ENCODE results near the gene PTPRT.

PTPRT gene

DNA sequence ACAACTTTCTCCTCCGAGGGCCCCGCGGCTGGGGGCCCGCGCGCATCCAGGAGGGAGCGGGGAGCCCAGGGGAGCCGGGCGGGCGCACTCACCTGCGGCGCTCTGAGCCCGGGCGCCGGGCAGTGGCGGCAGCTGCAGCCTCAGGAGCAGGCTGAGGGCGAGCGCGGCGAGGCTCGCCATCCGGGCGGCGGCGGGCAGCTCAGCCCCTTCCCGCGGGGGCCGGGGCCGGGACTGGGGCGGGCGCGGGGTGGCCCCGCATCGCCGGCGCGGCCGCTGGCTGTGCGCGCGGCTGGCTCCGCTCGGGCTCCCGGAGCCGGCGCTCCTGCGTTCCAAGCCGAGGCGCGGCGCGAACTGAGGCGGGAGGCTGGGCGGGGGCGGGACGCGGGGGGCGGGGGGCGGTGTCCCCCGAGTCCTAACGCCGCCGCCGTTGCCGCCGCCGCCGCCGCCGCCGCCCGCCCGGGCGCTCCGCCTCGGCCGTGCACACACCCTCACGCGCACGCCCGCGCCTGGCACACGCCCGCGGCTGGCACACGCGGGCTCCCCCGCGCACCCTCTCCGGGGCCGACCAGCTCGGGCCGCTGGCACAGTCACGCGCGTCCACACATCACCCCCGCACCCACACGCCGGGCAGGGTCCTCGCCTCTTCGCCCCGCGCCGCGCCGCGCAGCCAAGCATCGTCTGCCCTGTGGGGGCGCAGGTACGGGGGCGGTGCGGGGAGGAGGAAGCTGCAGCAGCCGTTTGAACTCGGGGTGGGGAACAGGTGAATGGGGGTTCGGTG lies at the start of gene PTPRT:
TSS of gene PTPRT (minus strand) at position 353 of the 778 bp plus-strand sequence. CDS start at position 180, 173 bp downstream.
- DNase-seq (ENCODE audit: low read depth), result no peak

DNA sequence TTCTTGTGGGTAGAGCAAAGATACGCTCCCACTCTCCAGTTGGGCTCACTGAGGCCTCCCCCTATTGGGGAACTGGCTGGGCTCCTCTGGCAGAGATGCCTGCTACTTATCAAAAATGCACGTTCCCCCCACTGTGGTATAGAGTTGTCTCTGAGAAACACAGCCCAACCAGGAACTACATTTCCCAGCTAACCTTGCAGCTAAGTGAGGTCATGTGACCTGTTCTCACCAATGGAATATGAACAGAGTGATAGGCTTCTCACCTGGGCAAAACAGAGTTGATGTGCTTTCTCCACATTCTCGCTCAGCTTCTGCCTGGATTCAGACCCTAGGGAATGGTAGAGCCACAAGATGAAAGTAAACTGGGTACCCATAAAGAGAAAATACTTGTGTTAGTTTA lies 49.1 kb upstream of the PTPRT start:
- DNase-seq (ENCODE audit: low read depth), result no peak

DNA sequence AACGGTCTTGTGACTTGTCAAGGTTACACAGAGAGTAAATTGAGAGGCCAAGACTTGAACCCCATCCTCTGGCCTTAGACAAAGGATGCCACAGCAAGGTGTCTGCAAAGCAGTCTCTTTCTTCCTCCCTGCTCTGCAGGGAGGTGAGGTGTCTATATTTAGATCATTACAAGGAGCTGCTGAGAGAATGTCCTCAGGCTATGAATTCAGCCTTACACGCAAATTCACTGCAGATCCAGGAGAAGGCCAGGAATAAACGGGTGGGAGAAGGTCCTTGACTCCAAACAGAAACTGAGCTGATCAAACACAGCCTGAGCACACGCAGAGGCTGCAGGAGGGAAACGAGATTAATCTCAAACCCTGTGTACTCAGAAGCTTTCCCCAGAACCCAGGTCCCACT lies 48.6 kb upstream of the PTPRT start:
- no peak for DNase-seq (ENCODE audit: low read depth)

GRCh38 chr20:43237651-43238168 lies 48.0 kb upstream of the PTPRT start:
- DNase-seq (ENCODE audit: low read depth), result no peak

DNA sequence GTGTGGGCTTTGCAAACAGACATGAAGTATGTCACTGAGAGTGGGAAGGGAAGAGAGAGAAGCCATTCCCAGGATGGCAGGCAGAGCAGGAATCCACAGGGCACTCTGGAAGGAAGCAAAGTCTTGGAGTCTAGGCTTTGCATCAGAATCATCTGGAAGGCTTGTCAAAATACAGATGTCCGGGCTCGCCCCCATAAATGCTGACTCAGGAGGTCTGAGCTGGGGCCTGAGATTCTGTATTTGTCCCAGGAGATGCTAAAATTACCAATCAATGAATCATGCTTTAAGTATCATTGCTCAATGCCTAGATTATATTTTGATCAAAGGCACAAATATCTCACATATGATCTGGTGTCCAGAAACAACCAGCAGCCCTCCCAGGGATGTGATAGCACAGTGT lies 46.3 kb upstream of the PTPRT start:
- no peak for DNase-seq (ENCODE audit: low read depth)

GRCh38 chr20:43231829-43232228 lies 42.1 kb upstream of the PTPRT start:
- DNase-seq (ENCODE audit: low read depth), result no peak

DNA sequence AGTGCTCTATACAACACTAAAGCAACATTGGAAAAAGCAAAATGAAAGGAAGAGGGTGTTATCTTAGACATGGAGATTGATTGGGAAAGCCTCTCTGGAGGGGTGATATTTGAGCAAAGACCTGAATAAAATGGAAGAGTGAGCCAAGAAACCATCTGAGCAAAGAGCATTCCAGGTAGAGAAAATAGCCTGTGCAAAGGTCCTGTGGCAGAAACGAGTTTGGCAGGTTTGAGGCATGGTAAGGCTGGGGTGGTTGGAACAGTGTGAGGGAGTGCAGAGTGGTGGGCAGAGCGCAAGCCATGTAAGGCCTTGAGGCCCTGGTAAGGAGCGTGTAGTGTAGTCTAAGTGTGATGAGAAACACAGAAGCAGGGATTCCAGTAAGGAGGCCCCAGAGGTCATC lies 40.0 kb upstream of the PTPRT start:
- no peak for DNase-seq (ENCODE audit: low read depth)

GRCh38 chr20:43220612-43221011 lies 30.9 kb upstream of the PTPRT start:
- DNase-seq (ENCODE audit: low read depth), result no peak

GRCh38 chr20:43210901-43211300 lies 21.2 kb upstream of the PTPRT start:
- DNase-seq (ENCODE audit: low read depth), result no peak

DNA sequence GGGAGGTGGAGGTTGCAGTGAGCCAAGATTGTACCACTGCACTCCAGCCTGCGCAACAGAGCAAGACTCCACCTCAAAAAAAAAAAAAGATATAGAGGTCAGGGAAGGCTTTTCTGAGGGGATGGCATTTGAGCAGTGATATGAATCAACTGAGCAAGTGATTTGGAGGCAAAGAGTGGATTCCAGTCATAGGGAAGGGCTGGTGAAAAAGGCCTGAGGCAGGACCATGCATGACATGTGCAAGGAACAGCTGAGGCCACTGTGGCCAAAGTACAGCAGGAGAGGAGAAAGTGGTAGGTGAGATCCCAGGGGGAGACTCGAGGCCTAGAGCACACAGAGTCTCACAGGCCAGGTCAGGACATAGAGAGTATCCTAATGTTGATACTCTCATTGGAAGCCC lies 20.1 kb upstream of the PTPRT start:
- no peak for DNase-seq (ENCODE audit: low read depth)

DNA sequence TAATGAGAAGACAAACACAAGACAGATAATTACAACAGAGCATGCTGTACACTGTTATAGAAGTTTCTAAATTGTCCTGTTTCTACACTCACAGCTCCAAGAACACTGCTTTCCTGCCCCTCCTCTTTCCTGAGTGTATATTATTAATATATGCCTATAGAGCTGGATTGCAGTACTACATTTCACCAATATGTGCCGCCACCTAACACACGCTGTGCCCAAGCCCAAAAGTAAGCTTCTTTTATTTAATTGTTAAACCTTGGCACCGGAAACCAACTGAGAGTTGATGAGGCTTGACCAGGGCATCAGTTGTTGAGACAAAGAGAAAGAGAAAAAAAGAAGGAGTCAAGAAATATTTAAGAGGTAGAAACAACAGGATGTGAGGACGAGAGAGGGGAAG lies 16.0 kb upstream of the PTPRT start:
- no peak for DNase-seq (ENCODE audit: low read depth)

- no peak for DNase-seq (ENCODE audit: low read depth)
Measured at GRCh38 chr20:43202100-43202499, 12.4 kb upstream of the PTPRT start.

DNA sequence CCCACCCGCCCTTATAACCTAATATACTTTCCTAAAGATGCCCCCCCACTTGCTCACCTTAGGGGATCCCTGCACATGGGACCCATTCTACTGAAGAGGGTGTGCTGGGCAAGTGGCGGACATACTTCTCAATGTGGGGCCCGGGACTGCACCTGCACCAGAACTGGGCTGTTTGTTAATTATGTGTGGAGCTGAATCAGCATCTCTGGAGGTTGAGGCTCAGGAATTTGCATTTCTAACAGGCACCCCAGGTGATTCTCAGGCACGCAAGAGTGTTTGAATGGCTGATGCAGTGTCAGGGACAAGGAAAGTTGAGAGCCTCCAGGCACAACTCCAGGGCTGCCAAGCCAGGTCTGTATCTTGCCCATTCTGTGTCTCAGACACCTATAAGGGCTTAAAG lies 8.9 kb upstream of the PTPRT start:
- DNase-seq (ENCODE audit: low read depth), result no peak

DNA sequence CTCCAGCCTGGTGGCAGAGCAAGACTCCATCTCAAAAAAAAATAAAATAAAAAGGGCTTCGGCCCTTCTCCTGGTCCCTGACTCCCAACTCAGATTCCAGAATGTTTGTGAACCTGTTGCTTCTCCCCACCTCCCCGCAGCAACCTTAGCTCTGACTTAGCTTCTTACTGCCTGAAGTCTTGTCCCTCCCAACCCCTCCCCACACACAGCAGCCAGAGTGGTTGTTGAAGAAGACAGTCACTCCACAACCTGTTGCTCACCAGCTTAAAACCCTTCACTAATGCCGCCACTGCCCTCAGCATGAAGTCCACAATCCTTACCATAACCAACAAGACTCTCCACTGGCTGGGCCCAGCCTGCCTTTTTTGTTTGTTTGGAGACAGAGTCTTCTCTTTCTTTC lies 6.5 kb upstream of the PTPRT start:
- no peak for DNase-seq (ENCODE audit: low read depth)

GRCh38 chr20:43194137-43194536 lies 4.4 kb upstream of the PTPRT start:
- DNase-seq (ENCODE audit: low read depth), result no peak

DNA sequence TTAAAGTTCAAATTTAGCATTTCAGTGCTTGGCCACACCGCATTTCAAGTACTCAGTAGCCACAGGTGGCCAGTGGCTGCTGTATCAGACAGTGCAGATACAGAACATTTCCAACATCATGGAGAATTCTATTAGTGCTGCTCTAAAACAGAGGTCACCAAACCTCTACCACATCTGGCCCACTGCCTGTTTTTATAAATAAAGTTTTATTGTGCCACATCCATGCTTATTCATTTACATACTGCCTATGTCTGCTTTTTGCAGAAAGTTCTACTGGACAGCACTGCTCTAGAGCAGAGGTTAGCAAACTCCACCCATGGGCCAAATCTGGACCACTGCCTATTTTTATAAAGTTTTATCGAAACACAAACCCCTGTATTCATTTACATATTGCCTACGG lies 3.7 kb upstream of the PTPRT start:
- no peak for DNase-seq (ENCODE audit: low read depth)

DNA sequence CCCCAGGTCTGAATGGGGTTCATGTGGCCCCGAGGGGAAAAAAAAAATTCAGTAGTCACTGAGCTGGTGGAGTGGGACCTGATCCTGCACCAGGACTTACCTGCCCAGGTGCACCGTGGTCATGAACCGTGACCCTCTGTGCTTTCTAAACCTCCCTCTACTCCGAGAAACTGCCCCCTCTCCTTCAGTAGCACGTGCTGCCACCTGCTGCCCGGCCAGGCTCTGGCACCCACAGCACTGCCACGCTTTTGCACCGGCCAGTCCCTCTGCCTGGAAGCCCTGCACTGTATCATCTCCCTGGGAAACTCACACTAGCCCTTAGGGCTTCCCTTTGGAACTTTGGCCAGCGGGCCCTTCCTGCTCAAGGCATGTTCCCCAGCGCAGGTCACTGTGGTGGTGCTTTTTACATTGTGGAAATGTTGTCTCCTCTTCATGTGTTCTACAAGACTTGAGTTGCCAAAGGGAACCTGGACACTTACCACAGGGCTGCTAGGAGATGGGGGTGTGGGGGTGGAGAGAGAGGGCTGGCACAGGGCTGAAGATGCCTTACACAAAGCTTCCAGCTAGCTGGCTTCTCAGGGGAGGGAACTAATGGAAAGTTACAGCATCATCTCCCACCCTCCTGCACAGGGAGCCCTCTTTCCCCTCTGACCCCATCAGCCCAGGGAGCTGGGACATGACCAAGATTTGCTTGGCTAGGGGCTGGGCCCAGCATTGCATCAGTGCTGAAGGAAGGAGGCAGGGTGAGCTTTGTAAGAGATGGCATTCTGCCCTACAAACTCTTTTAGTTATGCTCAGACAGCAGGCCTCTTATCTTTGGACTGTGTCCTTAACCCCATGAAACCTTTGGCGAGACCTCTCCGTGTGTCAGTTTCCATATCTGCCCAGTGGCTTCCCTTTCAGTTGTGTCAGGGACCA lies 2.5 kb upstream of the PTPRT start:
- no peak for DNase-seq (ENCODE audit: low read depth)

GRCh38 chr20:43191143-43191542 lies 1.4 kb upstream of the PTPRT start:
- no peak for DNase-seq (ENCODE audit: low read depth)

GRCh38 chr20:43190332-43190953 lies 737 bp upstream of the PTPRT start:
- no peak for DNase-seq (ENCODE audit: low read depth)

GRCh38 chr20:43188861-43189553 lies 699 bp downstream of the PTPRT start:
- DNase-seq (ENCODE audit: low read depth), result no peak

DNA sequence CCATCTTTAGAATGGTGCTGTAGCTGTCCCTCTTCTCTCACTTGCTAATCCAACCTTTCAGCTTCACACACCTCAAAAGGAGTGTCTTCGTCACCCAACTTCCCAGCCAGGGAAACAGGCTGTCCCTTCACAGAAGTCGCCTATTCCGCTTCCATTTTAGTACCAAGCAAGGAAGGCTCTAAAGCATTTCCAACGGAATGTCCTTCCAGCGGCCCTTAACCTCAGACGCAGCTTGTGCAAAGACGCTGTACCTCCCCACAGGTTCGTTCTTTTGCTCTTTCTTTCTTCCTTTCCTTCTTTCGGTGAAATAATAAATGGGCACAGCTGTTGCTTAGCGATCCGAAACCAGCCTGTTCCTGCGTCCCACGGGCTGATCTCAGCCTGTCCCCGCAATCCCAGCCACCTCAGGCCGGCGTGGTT lies 1.5 kb downstream of the PTPRT start:
- no peak for DNase-seq (ENCODE audit: low read depth)
